ENCODE results near the gene BCOR.

Gene BCOR

DNA sequence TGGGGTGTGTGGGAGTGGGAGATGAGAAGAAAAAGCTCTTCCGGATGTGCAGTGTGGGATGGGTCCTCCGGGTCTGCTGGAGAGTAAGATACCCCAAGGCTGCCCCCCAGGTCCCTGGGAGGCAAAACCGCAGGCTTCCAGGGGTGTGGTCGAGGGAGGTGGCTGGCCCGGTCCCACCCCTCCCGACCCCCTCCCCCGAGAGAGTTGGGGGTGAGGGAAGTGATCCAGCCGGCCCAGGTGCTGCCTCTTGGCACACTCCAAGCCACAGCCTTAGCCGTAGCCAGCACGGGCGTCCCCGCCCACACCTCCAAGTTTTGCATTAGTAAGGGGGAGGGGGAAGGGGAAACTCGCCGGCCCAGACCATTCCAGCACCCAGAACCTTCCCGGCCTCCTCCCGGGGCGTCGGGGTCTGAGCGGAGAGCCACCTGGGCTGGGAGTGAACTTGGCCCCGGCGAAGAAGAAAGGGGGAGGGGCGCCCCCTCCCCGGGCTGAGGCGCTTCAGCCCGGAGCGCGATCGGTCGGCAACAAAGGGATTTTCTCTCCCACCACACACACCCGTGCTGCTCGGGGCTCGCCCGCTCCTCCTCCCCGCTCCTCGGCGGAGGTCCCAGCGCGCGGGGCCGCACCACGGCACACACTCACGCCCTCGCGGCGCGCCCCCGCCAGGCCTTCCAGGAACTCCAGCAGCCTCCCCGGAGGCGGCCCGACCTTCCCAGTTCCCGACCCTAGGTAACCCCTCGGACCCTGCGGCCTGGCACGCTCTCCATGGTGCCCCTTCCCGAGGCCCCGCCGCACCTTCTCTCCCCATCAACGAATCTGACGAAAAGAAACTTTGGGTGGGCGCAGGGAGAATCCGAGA lies 14.4 kb downstream of the BCOR start:
- DNase-seq = no peak

DNA sequence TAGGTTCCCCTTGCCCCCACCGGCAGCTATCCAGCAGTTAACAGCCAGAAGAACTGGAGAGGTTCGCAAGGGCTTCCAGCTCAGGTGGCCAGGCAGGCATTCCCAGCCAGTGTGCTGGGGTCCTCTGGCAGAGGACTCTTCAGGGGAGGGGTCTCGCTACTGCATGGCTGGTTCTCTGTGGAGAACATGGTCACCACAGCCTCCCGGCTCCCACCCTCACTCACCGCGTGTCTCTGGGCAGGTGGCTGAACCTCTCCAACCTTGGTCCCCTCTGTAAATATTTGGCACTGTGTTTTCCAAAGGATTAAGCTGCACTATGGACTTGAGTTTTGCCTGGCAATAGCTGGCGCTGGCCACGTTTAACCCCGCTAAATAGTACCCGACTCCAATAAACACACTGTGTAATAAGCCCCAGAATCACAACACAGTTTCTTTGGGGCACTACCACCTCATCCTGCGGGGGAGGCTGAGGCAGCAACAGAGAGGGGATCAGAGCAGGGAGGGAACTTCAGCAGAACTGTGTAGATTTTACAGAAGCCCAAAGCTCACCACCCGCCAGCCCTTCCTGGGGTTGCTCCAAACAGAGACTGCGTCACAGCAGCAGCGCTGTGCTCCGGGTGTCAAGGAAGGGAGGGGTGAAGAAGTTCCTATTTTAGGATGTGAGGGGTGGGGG lies 15.2 kb downstream of the BCOR start:
- no peak for DNase-seq

DNA sequence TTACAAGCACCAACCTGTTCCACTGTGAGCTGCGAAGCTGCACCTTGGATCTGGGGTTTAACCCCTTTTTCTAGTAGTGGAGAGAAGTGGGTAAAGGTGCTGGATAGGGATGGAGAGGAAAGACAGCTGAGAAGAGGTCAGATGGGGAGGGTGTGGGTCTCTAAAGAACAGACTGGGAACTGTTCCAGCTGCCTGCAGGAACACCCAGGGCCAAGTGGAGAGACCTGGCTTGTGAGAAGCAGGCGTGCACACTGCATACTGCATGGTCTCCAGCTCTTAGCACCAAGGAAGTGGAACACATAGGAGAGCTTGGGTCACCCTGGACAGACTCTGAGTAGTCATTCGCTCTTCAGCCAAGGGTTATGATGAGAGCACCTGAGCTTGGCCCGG lies 16.1 kb downstream of the BCOR start:
- DNase-seq = no peak

DNA sequence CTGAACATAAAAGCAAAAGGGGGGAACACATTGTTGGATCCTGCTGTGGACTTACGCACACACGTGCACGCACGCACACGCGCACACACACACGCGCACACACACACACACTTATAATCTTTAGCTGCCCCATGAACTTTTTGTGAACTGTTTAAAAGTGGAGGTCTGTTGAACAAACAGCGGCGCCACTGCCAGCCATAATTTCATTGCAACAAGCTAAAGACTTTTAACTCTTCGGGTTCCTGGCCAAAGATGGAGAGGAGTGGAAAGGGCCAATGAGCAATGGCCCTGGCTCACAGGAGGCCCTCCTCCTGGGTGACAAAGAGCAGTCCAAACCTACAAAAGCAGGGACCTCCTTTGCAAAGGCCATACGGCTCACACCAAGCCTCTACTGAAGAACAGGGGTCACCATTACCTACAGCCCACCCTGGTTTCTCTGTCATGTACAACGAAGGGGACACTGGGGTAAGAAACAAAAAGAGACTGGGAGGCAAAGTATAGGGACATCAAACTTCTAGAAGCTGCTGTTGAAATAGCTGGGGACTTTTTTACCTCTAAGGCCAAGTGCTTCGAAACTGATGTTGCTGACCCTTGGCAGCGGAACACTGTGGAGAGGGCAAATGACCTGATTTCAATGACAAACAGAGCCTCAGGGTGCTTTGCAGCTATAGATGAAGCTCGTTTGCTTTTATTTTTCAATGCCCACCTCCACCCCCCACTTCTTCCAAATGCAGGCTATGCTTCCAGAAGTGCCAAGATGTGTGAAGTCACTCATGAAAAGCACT lies 16.7 kb downstream of the BCOR start:
- no peak for DNase-seq

DNA sequence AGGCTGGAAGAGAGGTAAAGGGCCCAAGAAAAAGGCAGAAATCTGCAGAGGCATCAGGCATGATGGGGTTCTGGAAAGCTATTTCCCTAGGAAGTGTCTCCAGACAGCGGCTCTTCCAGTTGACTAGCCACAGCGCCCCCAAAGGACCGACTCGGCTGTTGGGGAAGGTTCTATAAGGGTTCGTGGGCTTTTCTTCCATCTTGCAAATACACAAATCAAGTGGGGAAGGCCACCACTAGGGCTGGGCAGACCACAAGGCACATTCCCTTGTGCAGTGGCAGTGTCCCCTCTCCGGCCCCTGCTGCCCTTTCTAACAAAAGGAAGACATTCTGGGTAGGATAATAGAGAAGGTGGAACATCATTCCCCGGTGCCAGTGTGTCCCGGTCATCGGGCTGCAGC lies 18.2 kb downstream of the BCOR start:
- no peak for DNase-seq

GRCh38 chrX:40078489-40079227 lies 19.1 kb downstream of the BCOR start:
- DNase-seq = no peak

GRCh38 chrX:40077906-40078305 lies 19.9 kb downstream of the BCOR start:
- DNase-seq = no peak

DNA sequence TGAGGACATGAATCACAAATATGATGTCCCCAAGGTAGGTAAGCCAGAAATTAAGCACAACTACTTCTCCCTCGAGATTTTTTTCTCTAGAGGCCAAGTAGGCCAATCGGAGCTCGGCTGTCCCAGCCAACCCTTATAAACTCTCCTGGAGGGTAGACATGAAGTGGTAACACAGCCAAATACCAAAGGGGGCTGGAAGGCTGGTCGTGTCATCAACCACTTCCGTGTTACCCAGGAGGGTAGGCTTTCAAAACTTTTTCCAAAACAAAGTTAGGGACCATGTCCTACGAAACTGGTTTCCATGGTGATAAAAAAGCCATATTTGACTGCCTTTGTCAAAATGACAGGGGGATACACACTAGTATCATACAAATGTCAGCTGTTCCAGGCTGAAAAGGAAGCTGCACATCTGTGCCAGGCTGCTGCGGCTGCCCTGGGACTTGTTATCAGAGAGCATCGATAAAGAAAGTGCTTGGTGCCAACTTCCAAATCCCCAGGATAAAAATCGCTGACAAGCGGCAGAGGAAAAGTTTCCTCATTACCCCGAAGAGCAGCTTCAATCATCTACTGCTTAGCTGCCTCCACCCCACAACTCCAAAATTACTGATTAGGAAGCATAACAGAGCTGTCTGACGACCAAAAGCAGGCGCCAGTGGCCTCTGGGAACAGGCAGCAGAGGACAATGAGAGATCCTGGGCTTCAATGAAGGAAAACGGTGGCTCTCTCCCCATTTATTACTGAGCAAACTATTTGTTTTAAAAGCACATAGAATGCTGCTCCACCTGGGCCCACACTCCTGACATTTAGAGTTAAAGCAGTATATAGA lies 20.8 kb downstream of the BCOR start:
- DNase-seq = no peak

- DNase-seq = no peak
Observed at GRCh38 chrX:40074959-40075332, 22.8 kb downstream of the BCOR start.

- DNase-seq = no peak
Observed at GRCh38 chrX:40074080-40074958, 23.4 kb downstream of the BCOR start.

GRCh38 chrX:40073439-40074054 lies 24.2 kb downstream of the BCOR start:
- DNase-seq = no peak

DNA sequence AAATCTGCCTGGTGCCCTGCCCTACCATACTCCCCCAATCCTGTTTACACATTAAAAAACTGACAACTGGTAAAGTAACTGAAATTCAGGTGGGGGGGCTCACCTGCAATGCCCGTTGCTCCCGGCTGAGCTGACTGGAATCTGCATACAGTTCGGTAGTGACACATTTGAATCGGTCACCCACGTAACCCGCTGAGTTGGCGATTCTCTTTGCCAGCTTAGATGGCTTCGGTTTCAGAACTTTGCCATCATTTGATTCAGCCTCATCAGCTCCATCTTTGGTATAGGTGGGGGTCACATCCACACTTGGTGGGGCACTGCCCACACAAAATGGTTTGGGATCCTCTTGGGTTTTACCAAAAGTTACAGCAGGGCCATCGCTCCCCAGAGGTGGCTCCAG lies 25.5 kb downstream of the BCOR start:
- no peak for DNase-seq

GRCh38 chrX:40068048-40068447 lies 29.7 kb downstream of the BCOR start:
- peak; percentile 25 for DNase-seq

DNA sequence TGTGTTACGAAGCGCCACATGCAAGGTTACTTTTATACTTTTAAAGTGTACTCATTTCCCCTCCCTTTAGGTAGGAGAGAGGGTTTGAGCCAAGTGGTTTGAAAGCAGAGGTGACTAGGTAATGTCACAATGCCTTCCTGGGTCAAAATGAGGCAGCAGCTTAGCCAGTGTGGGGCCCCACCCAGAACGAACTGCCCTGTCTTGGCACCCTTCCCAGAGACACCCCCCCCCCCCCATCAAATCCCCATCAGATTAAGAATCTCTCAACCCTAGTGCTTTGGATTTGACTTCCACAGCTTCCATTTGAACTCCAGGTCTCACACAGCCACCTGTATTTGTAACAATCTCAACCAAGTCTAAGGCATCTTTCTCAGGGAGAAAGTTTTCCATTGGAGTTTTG lies 31.1 kb downstream of the BCOR start:
- peak; percentile 20 for DNase-seq

- no peak for DNase-seq
Observed at GRCh38 chrX:40065296-40066046, 32.3 kb downstream of the BCOR start.

DNA sequence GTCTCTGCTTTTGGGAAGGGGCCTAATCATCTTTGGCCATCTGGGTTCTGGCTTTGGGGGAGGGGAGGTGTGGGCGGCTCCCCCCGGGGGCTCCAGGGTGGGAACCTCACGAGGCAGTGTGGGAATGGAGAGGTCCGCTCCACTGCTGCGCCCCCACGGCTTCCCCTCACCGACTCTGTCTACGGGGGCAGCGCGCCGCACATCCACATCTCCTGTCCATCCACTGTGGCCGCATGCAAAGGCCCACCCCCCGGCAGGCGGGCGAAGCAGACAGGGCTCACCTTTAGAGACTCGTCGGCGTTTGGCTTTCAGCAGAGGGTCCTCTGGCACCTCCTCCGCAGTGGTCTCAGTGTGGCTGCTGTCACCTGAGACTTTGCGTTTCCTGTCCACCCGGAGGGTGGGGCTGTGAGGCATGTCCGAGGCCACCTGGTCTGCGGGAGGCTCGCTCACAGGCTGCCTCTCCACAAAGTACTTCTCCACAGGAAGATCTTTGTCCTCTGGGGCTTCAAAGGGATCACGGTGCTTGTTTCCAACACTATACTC lies 33.6 kb downstream of the BCOR start:
- DNase-seq = no peak

DNA sequence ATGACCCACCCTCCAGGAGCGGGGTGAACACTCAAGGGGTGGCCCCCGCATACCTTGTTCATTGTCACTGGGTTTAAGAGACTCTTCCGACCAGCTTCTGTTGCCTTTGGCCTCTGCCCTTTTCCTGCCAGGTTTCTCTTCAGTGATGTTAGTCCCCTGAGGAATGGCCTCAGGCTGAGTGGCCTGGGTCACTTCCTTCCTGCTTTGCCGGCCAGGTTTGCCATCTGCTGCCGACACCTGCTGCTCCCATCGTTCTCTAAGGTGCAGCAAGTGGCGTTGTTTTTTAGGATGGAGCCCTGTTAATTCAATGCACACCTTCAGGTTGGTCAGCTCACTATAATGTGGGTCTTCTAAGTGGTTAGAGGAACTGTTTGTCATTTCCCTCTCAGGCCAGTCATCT lies 34.2 kb downstream of the BCOR start:
- no peak for DNase-seq

GRCh38 chrX:40062525-40063155 lies 35.1 kb downstream of the BCOR start:
- DNase-seq = no peak
